HG03064 (cell line): Measurements from ENCODE around the gene CFC1B.
"Not testable (repeated sequence)": the region's sequence is repeated elsewhere in the genome, so short reads cannot be mapped to it uniquely, and the experiment has no call there.

Experiments used
- ATAC-seq: cut with Tn5 transposase; IDR thresholded peaks from one replicate; pipeline ENCODE4 v1.9.1; 2021; ENCODE audit warnings: low read depth; ENCODE audit not compliant: unreplicated experiment

The CFC1B gene

GRCh38 chr2:130520992-130521391 lies at the start of gene CFC1B:
TSS of gene CFC1B (plus strand) at chr2:130521222. CDS start at chr2:130521485, 263 bp downstream.
- ATAC-seq: not testable (repeated sequence)

GRCh38 chr2:130491073-130491472 lies 29.9 kb upstream of the CFC1B start:
- not testable (repeated sequence) for ATAC-seq

- not testable (repeated sequence) for ATAC-seq
Observed at GRCh38 chr2:130509228-130509627, 11.8 kb upstream of the CFC1B start, which contains the start of gene POTEI. TSS of gene POTEI (minus strand) at chr2:130509328. CDS start at chr2:130509235, 93 bp downstream.

- ATAC-seq: not testable (repeated sequence)
Observed at GRCh38 chr2:130510807-130511746, 9.9 kb upstream of the CFC1B start.

GRCh38 chr2:130511747-130512451 lies 9.1 kb upstream of the CFC1B start:
- not testable (repeated sequence) for ATAC-seq

- not testable (repeated sequence) for ATAC-seq
Observed at GRCh38 chr2:130518516-130519106, 2.4 kb upstream of the CFC1B start.

GRCh38 chr2:130522390-130522789 lies 1.4 kb downstream of the CFC1B start:
- not testable (repeated sequence) for ATAC-seq

GRCh38 chr2:130527365-130527967 lies 6.4 kb downstream of the CFC1B start:
- not testable (repeated sequence) for ATAC-seq

- not testable (repeated sequence) for ATAC-seq
Observed at GRCh38 chr2:130529545-130529944, 8.5 kb downstream of the CFC1B start.

- ATAC-seq: not testable (repeated sequence)
Observed at GRCh38 chr2:130530212-130530611, 9.2 kb downstream of the CFC1B start.

GRCh38 chr2:130531225-130531624 lies 10.2 kb downstream of the CFC1B start:
- not testable (repeated sequence) for ATAC-seq

GRCh38 chr2:130531672-130532071 lies 10.7 kb downstream of the CFC1B start:
- not testable (repeated sequence) for ATAC-seq

GRCh38 chr2:130536654-130537053 lies 15.6 kb downstream of the CFC1B start:
- not testable (repeated sequence) for ATAC-seq

GRCh38 chr2:130538271-130538670 lies 17.2 kb downstream of the CFC1B start:
- not testable (repeated sequence) for ATAC-seq

- ATAC-seq: not testable (repeated sequence)
Observed at GRCh38 chr2:130542789-130543188, 21.8 kb downstream of the CFC1B start.

- ATAC-seq: not testable (repeated sequence)
Observed at GRCh38 chr2:130543785-130544528, 22.9 kb downstream of the CFC1B start.

- not testable (repeated sequence) for ATAC-seq
Observed at GRCh38 chr2:130544978-130545377, 24.0 kb downstream of the CFC1B start.

- not testable (repeated sequence) for ATAC-seq
Observed at GRCh38 chr2:130548418-130548817, 27.4 kb downstream of the CFC1B start.

GRCh38 chr2:130549475-130549874 lies 28.5 kb downstream of the CFC1B start:
- ATAC-seq: not testable (repeated sequence)

GRCh38 chr2:130554178-130554577 lies 33.2 kb downstream of the CFC1B start:
- not testable (repeated sequence) for ATAC-seq
